Measurements from ENCODE around the gene PMM1. TPM values are rescaled to one million over a fixed set of nuclear protein-coding genes. Genes with fewer than 3 reads are reported as not detected.

The PMM1 gene
- 17.0 and 17.5 TPM in 2 replicates for total RNA-seq (2014; rRNA removed; shearing (Covaris generic))
- 40.5 and 45.7 TPM in 2 replicates for total RNA-seq (2022)
- percentile 53 among the genes with signal in this experiment for Bru-seq, nascent RNA
- percentile 70 among the genes with signal in this experiment for BruChase-seq, experiment 1, labeled RNA remaining after a 6-hour chase
- BruChase-seq, experiment 2, labeled RNA remaining after a 2-hour chase = percentile 65 among the genes with signal in this experiment
- long read RNA-seq, transcript PMM1-201 (8 exons, 1,298 nt) = major isoform, 20 of 32 reads
- long read RNA-seq, partial matches to known transcripts = 1 of 32 reads
- long read RNA-seq, other reads (novel, unspliced or antisense) = 7 of 32 reads

DNA sequence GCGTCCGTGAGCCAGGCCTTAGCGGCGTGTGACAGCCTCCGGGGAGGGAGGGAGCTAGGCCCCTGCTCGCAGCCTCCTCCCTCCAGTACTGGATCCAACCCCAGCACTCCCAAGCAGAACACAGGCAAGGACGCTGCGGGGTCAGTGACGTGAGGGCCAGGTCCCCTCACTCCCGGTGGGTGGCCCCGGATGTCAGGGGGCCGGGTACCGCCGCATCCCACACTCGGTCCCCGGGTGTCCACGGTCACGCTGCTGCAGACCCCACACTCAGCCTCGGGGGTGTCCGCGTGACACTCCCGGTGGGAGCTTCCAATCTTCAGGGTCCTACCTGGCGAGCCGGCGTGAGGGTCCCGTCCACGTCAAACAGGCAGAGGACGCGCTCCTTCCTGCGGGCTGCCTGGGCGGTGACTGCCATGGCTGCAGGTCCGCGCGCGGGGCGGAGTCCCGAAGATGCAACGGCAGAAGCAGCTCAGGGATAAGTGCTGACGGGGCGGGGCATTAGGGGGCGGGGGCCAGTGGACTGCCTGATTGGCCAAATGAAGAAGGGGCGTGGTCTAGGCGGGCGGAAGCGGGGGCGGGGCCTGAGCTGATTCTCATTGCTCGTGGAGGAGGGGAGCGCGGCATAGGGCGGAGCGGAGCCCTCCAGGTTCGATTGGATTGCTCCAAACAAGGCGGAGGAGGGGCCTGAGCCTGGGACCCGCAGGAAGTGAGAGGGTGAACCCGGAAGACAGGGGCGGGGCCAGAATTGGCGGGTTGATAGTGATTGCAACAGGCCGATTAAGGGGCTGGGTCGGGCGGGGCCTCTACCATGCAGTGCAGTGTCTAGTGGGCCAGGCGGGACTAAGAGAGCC, at the start of gene PMM1:
PMM1 (minus strand) TSS at position 450 of the 851 bp plus-strand sequence; CDS start at position 415, 35 bp downstream.
- TF ChIP-seq EZH2phosphoT487 (IDR thresholded peaks at IDR 0.05; ENCODE audit: borderline replicate concordance, low read depth, low read length) = no peak
- TF ChIP-seq, protein P1, sequence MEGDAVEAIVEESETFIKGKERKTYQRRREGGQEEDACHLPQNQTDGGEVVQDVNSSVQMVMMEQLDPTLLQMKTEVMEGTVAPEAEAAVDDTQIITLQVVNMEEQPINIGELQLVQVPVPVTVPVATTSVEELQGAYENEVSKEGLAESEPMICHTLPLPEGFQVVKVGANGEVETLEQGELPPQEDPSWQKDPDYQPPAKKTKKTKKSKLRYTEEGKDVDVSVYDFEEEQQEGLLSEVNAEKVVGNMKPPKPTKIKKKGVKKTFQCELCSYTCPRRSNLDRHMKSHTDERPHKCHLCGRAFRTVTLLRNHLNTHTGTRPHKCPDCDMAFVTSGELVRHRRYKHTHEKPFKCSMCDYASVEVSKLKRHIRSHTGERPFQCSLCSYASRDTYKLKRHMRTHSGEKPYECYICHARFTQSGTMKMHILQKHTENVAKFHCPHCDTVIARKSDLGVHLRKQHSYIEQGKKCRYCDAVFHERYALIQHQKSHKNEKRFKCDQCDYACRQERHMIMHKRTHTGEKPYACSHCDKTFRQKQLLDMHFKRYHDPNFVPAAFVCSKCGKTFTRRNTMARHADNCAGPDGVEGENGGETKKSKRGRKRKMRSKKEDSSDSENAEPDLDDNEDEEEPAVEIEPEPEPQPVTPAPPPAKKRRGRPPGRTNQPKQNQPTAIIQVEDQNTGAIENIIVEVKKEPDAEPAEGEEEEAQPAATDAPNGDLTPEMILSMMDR (conservative IDR thresholded peaks at IDR 0.05; ENCODE audit: low read length) = no peak
- POLR2A ChIA-PET = interaction anchor here (0.6 to 2.4 kb wide), 23 partner anchors 12 to 633 kb away, joined by 3 to 14 read pairs (median 4); partner anchors contain the start of genes ACO2, DESI1, PHF5A and TEF
- H3K36me3 ChIP-seq (ENCODE audit: insufficient read depth, low read length) = no peaks in the 10 kb centered on the region
- no peaks in the 10 kb centered on the region for H4K20me1 ChIP-seq (ENCODE audit: insufficient read depth, low read length)
- H3K4me1 ChIP-seq (ENCODE audit: insufficient read depth, low read length, poor library complexity, severe bottlenecking) = peaks cover 19% of the 10 kb centered on the region
- H2AFZ ChIP-seq (ENCODE audit: low read length) = peak within 1 kb of the TSS; percentile 62; the same call in 1 of the 2 replicates
- no peaks in the 10 kb centered on the region for H3K9me2 ChIP-seq (ENCODE audit: insufficient read depth, low read length)
- CTCF ChIA-PET (ENCODE audit: unreplicated experiment) = interaction anchor here (0.5 to 1.0 kb wide), 7 partner anchors 13 to 655 kb away, joined by 3 to 5 read pairs (median 3); partner anchors contain the start of genes DESI1 and XRCC6
- H3K27ac ChIP-seq (ENCODE audit: low read depth, low read length, poor library complexity, severe bottlenecking) = peak within 1 kb of the TSS; percentile 64
- H3K9me3 ChIP-seq (ENCODE audit: low read length) = no peaks in the 10 kb centered on the region
- H3K4me2 ChIP-seq (ENCODE audit: low read length) = peak within 1 kb of the TSS; percentile 95
- intact Hi-C loops (cut with micrococcal nuclease; ENCODE audit: unreplicated experiment) = loop anchor here (1.0 to 2.0 kb wide), 2 partner anchors 32 to 45 kb away; partner anchors contain the start of genes DESI1, POLR3H and XRCC6
- DNase-seq (ENCODE audit: low spot score) = peak; percentile 100
- H3K79me2 ChIP-seq (ENCODE audit: insufficient read depth, low read depth, low read length) = peaks cover 7% of the 10 kb centered on the region; the same call in 1 of the 2 replicates
- BruUV-seq (replicated peaks) = no TSS peak
- H3K4me3 ChIP-seq (ENCODE audit: low read depth, low read length, poor library complexity, severe bottlenecking) = peak within 1 kb of the TSS; percentile 81

GRCh38 chr22:41638748-41639147, 49.1 kb upstream of the PMM1 start:
- Histone ChIP-seq H3K9me2 (ENCODE audit: insufficient read depth, low read length) (no peaks in the 10 kb centered on the region), H4K20me1 (ENCODE audit: insufficient read depth, low read length) (no peaks in the 10 kb centered on the region; the same call in 1 of the 2 replicates), H3K4me2 (ENCODE audit: low read length) (no peak overlapping the region), H3K79me2 (ENCODE audit: insufficient read depth, low read depth, low read length) (peaks cover 39% of the 10 kb centered on the region; the same call in 1 of the 2 replicates), H3K36me3 (ENCODE audit: insufficient read depth, low read length) (peaks cover 98% of the 10 kb centered on the region), H2AFZ (ENCODE audit: low read length) (no peak overlapping the region), H3K4me1 (ENCODE audit: insufficient read depth, low read length, poor library complexity, severe bottlenecking) (no peaks in the 10 kb centered on the region), H3K27ac (ENCODE audit: low read depth, low read length, poor library complexity, severe bottlenecking) (no peak overlapping the region), H3K4me3 (ENCODE audit: low read depth, low read length, poor library complexity, severe bottlenecking) (no peak overlapping the region), H3K9me3 (ENCODE audit: low read length) (no peaks in the 10 kb centered on the region)
- ChIA-PET POLR2A (interaction anchor here (1.3 kb wide), 1 partner anchor 17 kb away, joined by 4 read pairs; the partner anchor contains the start of genes DESI1 and XRCC6), CTCF (ENCODE audit: unreplicated experiment) (no interaction called here)
- intact Hi-C loops (cut with micrococcal nuclease; ENCODE audit: unreplicated experiment) = no loop called here
- no peak for TF ChIP-seq EZH2phosphoT487 (IDR thresholded peaks at IDR 0.05; ENCODE audit: borderline replicate concordance, low read depth, low read length)
- TF ChIP-seq, protein P1 (conservative IDR thresholded peaks at IDR 0.05; ENCODE audit: low read length) = no peak
- DNase-seq (ENCODE audit: low spot score) = no peak
- no TSS peak for BruUV-seq (replicated peaks)

Data from OCI-LY7 (cell line).